IMR-90 (cell line): ENCODE data around the gene BRD4.

Experiments
- BHLHE40 ChIP-seq: fragments of 150-350 bp; IDR thresholded peaks from 2 replicates; pipeline ENCODE4 v1.6.1; 2016; ENCODE audit warnings: mild to moderate bottlenecking, low read depth, low read length
- CEBPB ChIP-seq: IDR thresholded peaks from 2 replicates; pipeline ENCODE4 v1.6.1; 2012; ENCODE audit warnings: low read depth, low read length, improper control_type of control experiment
- CTCF ChIP-seq: conservative IDR thresholded peaks from 2 replicates; pipeline ENCODE4 v1.5.1; 2012; ENCODE audit warnings: mild to moderate bottlenecking, low read depth, low read length, improper control_type of control experiment
- POLR2A ChIP-seq: IDR thresholded peaks from 2 replicates; pipeline ENCODE4 v1.6.1; 2012; ENCODE audit warnings: mild to moderate bottlenecking, low read depth, low read length
- RAD21 ChIP-seq: IDR thresholded peaks from 2 replicates; pipeline ENCODE4 v1.6.1; 2012; ENCODE audit warnings: low read length, improper control_type of control experiment
- SMC3 ChIP-seq: fragments of 150-350 bp; IDR thresholded peaks from 2 replicates; pipeline ENCODE4 v1.6.1; 2016; ENCODE audit warnings: low read depth, mild to moderate bottlenecking, antibody characterized with exemption, low read length, moderate library complexity

DNA sequence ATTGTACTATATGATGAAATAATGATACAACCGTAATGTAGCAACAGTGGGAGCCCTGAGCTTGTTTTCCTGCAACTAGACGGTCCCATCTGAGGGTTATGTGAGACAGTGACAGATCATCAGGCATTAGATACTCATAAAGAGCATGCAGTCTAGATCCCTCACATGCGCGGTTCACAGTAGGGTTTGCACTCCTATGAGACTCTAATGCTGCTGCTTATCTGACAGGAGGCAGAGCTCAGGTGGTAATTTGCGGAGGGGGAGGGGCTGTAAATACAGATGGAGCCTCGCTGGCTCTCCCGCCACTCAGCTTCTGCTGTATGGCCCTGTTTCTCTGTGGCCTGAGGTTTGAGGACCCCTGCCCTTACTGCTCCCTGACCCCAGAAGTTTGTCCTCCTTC is 113.8 kb downstream of the BRD4 start:
- TF ChIP-seq POLR2A (no peak), SMC3 (no peak), CTCF (no peak), RAD21 (no peak), CEBPB (no peak), BHLHE40 (no peak)
